Measurements from ENCODE around the gene KRTAP6-2. TPM values are rescaled to one million over a fixed set of nuclear protein-coding genes. Genes with fewer than 3 reads are reported as not detected.

The KRTAP6-2 gene
- total RNA-seq, 1 experiment from 2014 or later, result not detected

DNA sequence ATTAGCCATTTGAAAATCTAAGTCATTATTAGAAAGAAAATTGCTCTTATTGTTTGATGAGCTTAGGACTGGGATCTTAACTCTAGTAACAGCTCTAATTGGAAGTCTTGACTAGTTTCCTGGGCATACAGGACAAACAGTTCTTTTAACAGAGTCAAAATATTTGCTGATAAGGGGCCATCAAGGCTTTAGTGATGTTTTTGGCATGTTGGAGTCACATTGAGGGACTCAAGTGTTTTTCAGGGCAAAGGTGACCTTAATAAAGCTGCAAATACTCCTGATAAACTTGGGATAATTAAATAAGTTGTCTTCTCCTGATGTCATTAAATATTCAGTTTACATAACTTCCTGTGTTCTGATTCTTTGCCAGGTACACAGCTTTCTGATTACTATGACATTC lies 31.1 kb downstream of the KRTAP6-2 start:
- no peak for DNase-seq (ENCODE audit: low spot score)

DNA sequence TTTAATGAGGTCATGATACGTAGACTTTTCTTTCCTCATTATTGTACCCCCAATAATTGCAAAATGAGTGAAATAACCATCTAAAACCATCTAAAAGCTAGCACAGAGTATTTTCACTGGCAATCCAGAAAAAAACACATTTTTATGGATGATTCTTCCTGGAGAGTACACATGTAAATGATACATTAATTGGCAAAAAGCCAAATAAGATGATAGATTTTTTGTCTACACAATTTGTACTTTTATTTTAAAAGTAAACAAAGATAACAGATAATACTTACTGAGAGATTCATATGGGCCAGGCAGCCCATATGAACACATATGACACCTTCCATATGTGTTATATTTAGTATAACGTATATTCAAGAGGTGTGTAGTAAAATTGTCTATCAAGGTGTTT lies 35.1 kb downstream of the KRTAP6-2 start:
- DNase-seq (ENCODE audit: low spot score), result no peak

DNA sequence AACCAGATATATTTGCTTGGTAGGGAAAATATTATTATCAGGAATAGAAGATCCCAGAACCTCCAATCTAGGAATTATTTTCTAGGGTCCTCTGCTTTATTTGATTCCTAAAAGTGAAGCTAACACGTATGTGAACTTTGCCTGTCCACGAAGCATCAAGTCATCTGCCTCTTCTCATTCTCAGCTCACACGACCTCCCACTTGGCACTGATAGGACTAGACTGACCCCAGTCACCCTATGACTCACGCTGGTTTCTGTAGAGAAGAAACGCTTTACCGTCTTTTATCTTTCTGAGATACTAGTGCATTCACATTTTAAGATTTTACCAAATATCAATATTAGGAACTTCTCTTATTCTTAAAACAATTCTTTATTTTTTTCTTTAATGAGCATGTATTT lies 35.6 kb downstream of the KRTAP6-2 start:
- no peak for DNase-seq (ENCODE audit: low spot score)

DNA sequence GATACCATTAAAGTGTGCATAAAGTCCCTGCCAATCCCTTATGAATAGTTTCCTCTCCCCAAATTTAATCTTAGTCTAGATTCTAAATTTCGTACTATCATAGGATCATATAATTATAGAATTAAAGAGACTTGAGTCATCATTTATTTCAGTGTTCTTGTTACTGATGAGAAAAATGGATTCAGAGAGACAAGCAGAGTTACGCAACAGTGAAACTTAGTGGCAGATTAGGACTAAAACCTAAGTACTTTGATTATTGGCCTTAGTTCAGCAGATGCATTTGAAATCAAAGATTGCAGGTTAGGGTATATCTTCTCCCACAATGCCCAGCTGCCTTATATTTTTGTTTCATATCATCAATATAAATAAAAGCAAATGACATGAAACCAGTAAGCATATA lies 36.7 kb downstream of the KRTAP6-2 start:
- DNase-seq (ENCODE audit: low spot score), result no peak

DNA sequence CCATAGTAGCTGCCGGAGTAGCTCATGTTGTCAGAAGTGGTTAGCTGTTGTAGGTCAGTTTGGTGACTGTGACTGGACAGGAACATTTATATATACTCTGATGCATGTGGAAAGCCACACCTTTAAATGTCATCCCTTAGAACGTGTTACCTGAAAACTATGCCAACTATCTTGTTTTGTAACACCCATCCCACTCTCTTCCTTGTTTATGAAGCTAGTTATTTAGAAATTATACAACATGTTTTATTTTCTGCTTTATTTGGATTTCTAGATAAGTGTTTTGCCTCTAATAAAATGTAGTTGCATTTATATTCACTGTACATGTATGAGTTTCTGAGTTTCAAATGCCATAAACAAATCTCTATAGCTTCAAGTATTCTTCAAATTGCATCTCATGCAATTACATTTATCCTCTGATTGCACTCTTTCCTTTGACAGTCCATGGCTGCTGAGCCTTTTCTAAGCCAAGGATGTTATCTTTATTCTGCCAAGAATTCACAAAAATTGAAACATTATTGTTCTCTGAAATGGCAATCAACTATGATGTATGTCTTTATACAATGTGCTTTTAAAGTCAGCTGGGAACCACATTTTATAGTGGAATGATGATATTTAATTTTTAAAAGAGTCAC lies 37.3 kb downstream of the KRTAP6-2 start, which contains the start of gene KRTAP19-7:
KRTAP19-7 (minus strand) TSS at position 51 of the 632 bp plus-strand sequence; CDS start at position 26, 25 bp downstream.
- no peak for DNase-seq (ENCODE audit: low spot score)

DNA sequence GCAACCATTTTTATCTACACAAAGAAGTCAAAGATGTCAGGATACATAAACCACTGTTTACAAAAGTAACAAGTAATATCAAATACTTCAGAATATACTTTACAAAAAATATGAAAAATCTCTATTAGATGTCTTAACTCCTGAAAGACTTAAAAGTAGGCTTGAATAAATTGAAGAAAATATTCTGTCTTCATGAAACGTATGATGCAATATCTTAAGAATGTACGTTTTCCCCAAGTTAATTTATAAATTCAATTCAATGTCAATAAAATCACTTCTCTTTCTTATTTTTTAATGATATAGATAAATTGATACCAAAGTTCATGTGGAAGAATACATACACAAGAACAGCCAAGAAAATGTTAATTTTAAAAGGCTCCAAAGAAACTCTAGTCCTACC lies 43.6 kb downstream of the KRTAP6-2 start:
- DNase-seq (ENCODE audit: low spot score), result no peak

DNA sequence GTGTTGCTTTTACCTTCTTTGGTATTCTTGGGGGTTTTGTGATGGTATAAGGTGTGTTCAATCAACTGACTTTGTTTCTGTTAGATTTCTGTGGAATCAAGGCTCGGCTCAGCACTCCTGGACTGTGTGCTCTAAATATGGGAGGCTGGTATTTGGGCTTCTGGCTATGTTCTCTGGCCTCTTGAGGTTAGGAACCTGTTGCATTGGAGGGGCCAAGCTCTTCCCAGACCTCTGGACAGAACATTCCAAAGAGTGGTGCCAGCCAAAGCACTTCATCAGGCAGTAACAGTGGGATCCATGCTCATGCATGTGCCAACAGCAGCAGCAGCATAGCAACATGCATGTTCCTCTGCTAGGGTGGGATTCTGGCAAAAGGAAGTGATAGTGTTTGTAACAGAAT lies 45.9 kb downstream of the KRTAP6-2 start:
- DNase-seq (ENCODE audit: low spot score), result no peak

Other genes starting within 250 kb of the KRTAP6-2 start
- not detected in 2 replicates for gene KRTAP13-2, start 226.6 kb downstream of the KRTAP6-2 start, total RNA-seq (2014; rRNA removed; shearing (Covaris generic))
- gene KRTAP13-1, start 202.9 kb downstream of the KRTAP6-2 start, total RNA-seq (2014; rRNA removed; shearing (Covaris generic)), result not detected in 2 replicates
- not detected in 2 replicates for gene KRTAP13-3, start 173.0 kb downstream of the KRTAP6-2 start, total RNA-seq (2014; rRNA removed; shearing (Covaris generic))
- not detected in 2 replicates for gene KRTAP13-4, start 168.7 kb downstream of the KRTAP6-2 start, total RNA-seq (2014; rRNA removed; shearing (Covaris generic))
- not detected in 2 replicates for gene KRTAP15-1, start 158.6 kb downstream of the KRTAP6-2 start, total RNA-seq (2014; rRNA removed; shearing (Covaris generic))
- gene KRTAP19-1, start 118.5 kb downstream of the KRTAP6-2 start, total RNA-seq (2014; rRNA removed; shearing (Covaris generic)), result not detected in 2 replicates
- not detected in 2 replicates for gene KRTAP19-2, start 111.5 kb downstream of the KRTAP6-2 start, total RNA-seq (2014; rRNA removed; shearing (Covaris generic))
- gene KRTAP19-3, start 106.9 kb downstream of the KRTAP6-2 start, total RNA-seq (2014; rRNA removed; shearing (Covaris generic)), result not detected in 2 replicates
- not detected in 2 replicates for gene KRTAP19-4, start 101.7 kb downstream of the KRTAP6-2 start, total RNA-seq (2014; rRNA removed; shearing (Covaris generic))
- gene KRTAP19-5, start 96.8 kb downstream of the KRTAP6-2 start, total RNA-seq (2014; rRNA removed; shearing (Covaris generic)), result not detected in 2 replicates
- not detected in 2 replicates for gene KRTAP19-6, start 57.0 kb downstream of the KRTAP6-2 start, total RNA-seq (2014; rRNA removed; shearing (Covaris generic))
- not detected in 2 replicates for gene KRTAP19-7, start 37.6 kb downstream of the KRTAP6-2 start, total RNA-seq (2014; rRNA removed; shearing (Covaris generic))
- gene KRTAP22-2, start 8.5 kb downstream of the KRTAP6-2 start, total RNA-seq (2014; rRNA removed; shearing (Covaris generic)), result not detected in 2 replicates
- not detected in 2 replicates for gene KRTAP6-3, start 6.5 kb downstream of the KRTAP6-2 start, total RNA-seq (2014; rRNA removed; shearing (Covaris generic))
- gene KRTAP22-1, start 2.2 kb upstream of the KRTAP6-2 start, total RNA-seq (2014; rRNA removed; shearing (Covaris generic)), result not detected in 2 replicates
- not detected in 2 replicates for gene KRTAP6-1, start 15.0 kb upstream of the KRTAP6-2 start, total RNA-seq (2014; rRNA removed; shearing (Covaris generic))
- not detected in 2 replicates for gene KRTAP20-1, start 17.5 kb upstream of the KRTAP6-2 start, total RNA-seq (2014; rRNA removed; shearing (Covaris generic))
- gene KRTAP20-4, start 21.7 kb upstream of the KRTAP6-2 start, total RNA-seq (2014; rRNA removed; shearing (Covaris generic)), result not detected in 2 replicates
- not detected in 2 replicates for gene KRTAP20-2, start 36.3 kb upstream of the KRTAP6-2 start, total RNA-seq (2014; rRNA removed; shearing (Covaris generic))
- not detected in 2 replicates for gene KRTAP20-3, start 44.0 kb upstream of the KRTAP6-2 start, total RNA-seq (2014; rRNA removed; shearing (Covaris generic))
- not detected in 2 replicates for gene KRTAP21-3, start 119.9 kb upstream of the KRTAP6-2 start, total RNA-seq (2014; rRNA removed; shearing (Covaris generic))
- not detected in 2 replicates for gene KRTAP21-2, start 148.4 kb upstream of the KRTAP6-2 start, total RNA-seq (2014; rRNA removed; shearing (Covaris generic))
- gene KRTAP21-1, start 156.5 kb upstream of the KRTAP6-2 start, total RNA-seq (2014; rRNA removed; shearing (Covaris generic)), result not detected in 2 replicates
- gene KRTAP8-1, start 214.4 kb upstream of the KRTAP6-2 start, total RNA-seq (2014; rRNA removed; shearing (Covaris generic)), result not detected in 2 replicates
- not detected in 2 replicates for gene KRTAP7-1, start 230.9 kb upstream of the KRTAP6-2 start, total RNA-seq (2014; rRNA removed; shearing (Covaris generic))